HEK293 (cell line): ENCODE data around the gene ZNF79.
A peak's percentile ranks its signal among the peaks of the same experiment; 100 is the strongest.

Source experiments
- SCRT1 ChIP-seq: fragments of 450-650 bp; formaldehyde crosslinking; IDR thresholded peaks from 2 replicates; pipeline ENCODE4 v1.5.1; 2016; ENCODE audit warnings: missing biosample characterization, missing genetic modification characterization, borderline replicate concordance
- SP3 ChIP-seq: fragments of 450-650 bp; formaldehyde crosslinking; IDR thresholded peaks from 2 replicates; pipeline ENCODE4 v1.5.1; 2016; ENCODE audit warnings: missing biosample characterization, missing genetic modification characterization
- TCF7L2 ChIP-seq: IDR thresholded peaks from 2 replicates; pipeline ENCODE4 v1.6.1; 2011; ENCODE audit warnings: low read depth, mild to moderate bottlenecking, inconsistent platforms, low read length, moderate library complexity, borderline replicate concordance
- ZBTB17 ChIP-seq: fragments of 450-650 bp; formaldehyde crosslinking; IDR thresholded peaks from 2 replicates; pipeline ENCODE4 v1.5.1; 2016; ENCODE audit warnings: missing biosample characterization, missing genetic modification characterization
- ZEB2 ChIP-seq: fragments of 450-650 bp; formaldehyde crosslinking; IDR thresholded peaks from 2 replicates; pipeline ENCODE4 v1.5.1; 2016; ENCODE audit warnings: missing biosample characterization, missing genetic modification characterization
- ZFP37 ChIP-seq: fragments of 450-650 bp; formaldehyde crosslinking; IDR thresholded peaks from 2 replicates; pipeline ENCODE4 v1.5.1; 2016; ENCODE audit warnings: missing biosample characterization, missing genetic modification characterization
- ZIC2 ChIP-seq: fragments of 450-650 bp; formaldehyde crosslinking; IDR thresholded peaks from 2 replicates; pipeline ENCODE4 v1.5.1; 2016; ENCODE audit warnings: missing biosample characterization, missing genetic modification characterization
- ZNF140 ChIP-seq: fragments of 450-650 bp; formaldehyde crosslinking; IDR thresholded peaks from 2 replicates; pipeline ENCODE4 v1.5.1; 2016; ENCODE audit warnings: missing biosample characterization, missing genetic modification characterization
- ZNF155 ChIP-seq: fragments of 450-650 bp; formaldehyde crosslinking; IDR thresholded peaks from 2 replicates; pipeline ENCODE4 v1.5.1; 2016; ENCODE audit warnings: missing biosample characterization, missing genetic modification characterization
- ZNF157 ChIP-seq: fragments of 450-650 bp; formaldehyde crosslinking; IDR thresholded peaks from 2 replicates; pipeline ENCODE4 v1.5.1; 2016; ENCODE audit warnings: missing biosample characterization, missing genetic modification characterization
- ZNF341 ChIP-seq: fragments of 450-650 bp; formaldehyde crosslinking; IDR thresholded peaks from 2 replicates; pipeline ENCODE4; 2016; ENCODE audit warnings: low read depth, missing biosample characterization, missing genetic modification characterization
- ZNF391 ChIP-seq: fragments of 450-650 bp; formaldehyde crosslinking; IDR thresholded peaks from 2 replicates; pipeline ENCODE4 v1.5.1; 2016; ENCODE audit warnings: low read depth, missing biosample characterization, missing genetic modification characterization, borderline replicate concordance
- ZNF394 ChIP-seq: fragments of 450-650 bp; formaldehyde crosslinking; IDR thresholded peaks from 2 replicates; pipeline ENCODE4 v1.5.1; 2016; ENCODE audit warnings: missing biosample characterization, missing genetic modification characterization, mild to moderate bottlenecking, moderate library complexity, borderline replicate concordance
- ZNF404 ChIP-seq: fragments of 450-650 bp; formaldehyde crosslinking; IDR thresholded peaks from 2 replicates; pipeline ENCODE4 v1.5.1; 2017; ENCODE audit warnings: missing biosample characterization, missing genetic modification characterization
- ZNF548 ChIP-seq: fragments of 450-650 bp; formaldehyde crosslinking; IDR thresholded peaks from 2 replicates; pipeline ENCODE4 v1.5.1; 2016; ENCODE audit warnings: missing biosample characterization, missing genetic modification characterization
- ZNF785 ChIP-seq: fragments of 450-650 bp; formaldehyde crosslinking; IDR thresholded peaks from 2 replicates; pipeline ENCODE4 v1.5.1; 2016; ENCODE audit warnings: missing biosample characterization, missing genetic modification characterization
- ZNF791 ChIP-seq: fragments of 450-650 bp; formaldehyde crosslinking; IDR thresholded peaks from 2 replicates; pipeline ENCODE4 v1.5.1; 2016; ENCODE audit warnings: missing biosample characterization, missing genetic modification characterization
- ZSCAN30 ChIP-seq: fragments of 450-650 bp; IDR thresholded peaks from 2 replicates; pipeline ENCODE4 v1.5.1; 2018; ENCODE audit warnings: missing biosample characterization, mild to moderate bottlenecking, missing genetic modification characterization, moderate library complexity
- ZXDB ChIP-seq: fragments of 450-650 bp; formaldehyde crosslinking; IDR thresholded peaks from 2 replicates; pipeline ENCODE4 v1.5.1; 2016; ENCODE audit warnings: missing biosample characterization, missing genetic modification characterization
- TF ChIP-seq, protein P1 (sequence below): fragments of 450-650 bp; formaldehyde crosslinking; IDR thresholded peaks from 2 replicates; pipeline ENCODE4 v1.5.1; 2016; ENCODE audit warnings: missing biosample characterization, missing genetic modification characterization
- TF ChIP-seq, protein P2 (sequence below): fragments of 450-650 bp; formaldehyde crosslinking; IDR thresholded peaks from 2 replicates; pipeline ENCODE4; 2016; ENCODE audit warnings: missing biosample characterization, missing genetic modification characterization
- TF ChIP-seq, protein P3 (sequence below): fragments of 450-650 bp; formaldehyde crosslinking; IDR thresholded peaks from 2 replicates; pipeline ENCODE4 v1.5.1; 2016; ENCODE audit warnings: missing biosample characterization, missing genetic modification characterization
- TF ChIP-seq, protein P4 (sequence below): fragments of 450-650 bp; formaldehyde crosslinking; IDR thresholded peaks from 2 replicates; pipeline ENCODE4 v1.5.1; 2017; ENCODE audit warnings: missing biosample characterization, missing genetic modification characterization
- TF ChIP-seq, protein P5 (sequence below): sonication (generic); formaldehyde crosslinking; IDR thresholded peaks from 2 replicates; pipeline ENCODE4 v1.8.1; 2022; ENCODE audit warnings: mild to moderate bottlenecking, moderate library complexity, missing genetic modification reagents
- TF ChIP-seq, protein P6 (sequence below): fragments of 450-650 bp; formaldehyde crosslinking; IDR thresholded peaks from 2 replicates; pipeline ENCODE4 v1.5.1; 2016; ENCODE audit warnings: missing biosample characterization, missing genetic modification characterization
- TF ChIP-seq, protein P7 (sequence below): fragments of 450-650 bp; formaldehyde crosslinking; IDR thresholded peaks from 2 replicates; pipeline ENCODE4 v1.5.1; 2016; ENCODE audit warnings: missing biosample characterization, missing genetic modification characterization

ZNF79 gene

DNA sequence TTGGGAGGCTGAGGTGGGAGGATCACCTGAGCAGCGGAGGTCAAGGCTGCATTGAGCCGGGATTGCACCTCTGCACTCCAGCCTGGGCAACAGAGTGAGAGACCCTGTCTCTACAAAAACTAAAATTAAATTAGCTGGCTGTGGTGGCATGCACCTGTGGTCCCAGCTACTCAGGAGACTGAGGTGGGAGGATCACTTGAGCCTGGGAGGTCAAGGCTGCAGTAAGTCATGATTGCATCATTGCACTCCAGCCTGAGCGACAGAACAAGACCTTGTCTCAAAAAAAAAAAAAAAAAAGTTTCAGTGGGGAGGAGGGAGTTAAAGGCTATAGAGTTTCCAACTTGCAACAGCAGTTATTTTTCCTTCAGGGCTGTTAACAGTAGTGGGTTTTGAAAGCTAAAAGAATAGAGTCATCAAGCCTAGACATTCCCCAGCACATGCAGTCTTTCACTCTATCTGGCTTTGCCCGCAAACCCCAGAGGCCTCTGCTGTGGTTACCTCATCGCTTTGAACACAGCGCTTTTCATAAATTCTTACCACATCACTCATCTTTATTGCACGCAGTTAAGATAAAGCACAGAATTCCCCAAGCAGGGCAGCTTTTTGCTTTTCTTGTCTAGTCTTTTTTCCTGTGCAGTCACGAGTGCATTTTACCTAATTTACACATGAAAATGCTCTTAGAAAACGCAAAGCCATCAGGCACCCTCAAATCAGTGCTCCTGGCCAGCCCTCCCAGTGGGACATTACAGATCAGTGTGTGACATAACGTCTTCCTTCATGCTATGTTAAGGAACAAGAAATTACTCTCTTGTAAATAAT lies 35.9 kb upstream of the ZNF79 start (continued):
- TF ChIP-seq, protein P1, sequence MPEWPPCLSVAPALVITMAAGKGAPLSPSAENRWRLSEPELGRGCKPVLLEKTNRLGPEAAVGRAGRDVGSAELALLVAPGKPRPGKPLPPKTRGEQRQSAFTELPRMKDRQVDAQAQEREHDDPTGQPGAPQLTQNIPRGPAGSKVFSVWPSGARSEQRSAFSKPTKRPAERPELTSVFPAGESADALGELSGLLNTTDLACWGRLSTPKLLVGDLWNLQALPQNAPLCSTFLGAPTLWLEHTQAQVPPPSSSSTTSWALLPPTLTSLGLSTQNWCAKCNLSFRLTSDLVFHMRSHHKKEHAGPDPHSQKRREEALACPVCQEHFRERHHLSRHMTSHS (tag by site-specific recombination) = peak; percentile 83
- TF ChIP-seq ZSCAN30 (tag by site-specific recombination) (peak; percentile 92), ZFP37 (tag by site-specific recombination) (0 out of 2 replicates have a peak, but pooled peaks have one; percentile 31), ZNF548 (tag by site-specific recombination) (no peak), ZIC2 (peak; percentile 91), ZNF394 (tag by site-specific recombination) (peak; percentile 80), ZNF341 (tag by site-specific recombination) (peak; percentile 79), ZNF785 (tag by site-specific recombination) (no peak), ZBTB17 (peak; percentile 81), ZNF391 (tag by site-specific recombination) (0 out of 2 replicates have a peak, but pooled peaks have one; percentile 36), ZXDB (tag by site-specific recombination) (peak; percentile 97), ZNF140 (no peak), SCRT1 (peak; percentile 59; the same call in 1 of the 2 replicates), ZNF404 (tag by site-specific recombination) (no peak), SP3 (tag by site-specific recombination) (no peak), ZNF791 (tag by site-specific recombination) (no peak), ZNF157 (tag by site-specific recombination) (no peak), ZNF155 (tag by site-specific recombination) (no peak), ZEB2 (peak; percentile 98), TCF7L2 (peak; percentile 100)
- TF ChIP-seq, protein P2, sequence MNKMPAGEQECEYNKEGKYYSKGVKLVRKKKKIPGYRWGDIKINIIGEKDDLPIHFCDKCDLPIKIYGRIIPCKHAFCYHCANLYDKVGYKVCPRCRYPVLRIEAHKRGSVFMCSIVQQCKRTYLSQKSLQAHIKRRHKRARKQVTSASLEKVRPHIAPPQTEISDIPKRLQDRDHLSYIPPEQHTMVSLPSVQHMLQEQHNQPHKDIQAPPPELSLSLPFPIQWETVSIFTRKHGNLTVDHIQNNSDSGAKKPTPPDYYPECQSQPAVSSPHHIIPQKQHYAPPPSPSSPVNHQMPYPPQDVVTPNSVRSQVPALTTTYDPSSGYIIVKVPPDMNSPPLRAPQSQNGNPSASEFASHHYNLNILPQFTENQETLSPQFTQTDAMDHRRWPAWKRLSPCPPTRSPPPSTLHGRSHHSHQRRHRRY = no peak
- TF ChIP-seq, protein P3, sequence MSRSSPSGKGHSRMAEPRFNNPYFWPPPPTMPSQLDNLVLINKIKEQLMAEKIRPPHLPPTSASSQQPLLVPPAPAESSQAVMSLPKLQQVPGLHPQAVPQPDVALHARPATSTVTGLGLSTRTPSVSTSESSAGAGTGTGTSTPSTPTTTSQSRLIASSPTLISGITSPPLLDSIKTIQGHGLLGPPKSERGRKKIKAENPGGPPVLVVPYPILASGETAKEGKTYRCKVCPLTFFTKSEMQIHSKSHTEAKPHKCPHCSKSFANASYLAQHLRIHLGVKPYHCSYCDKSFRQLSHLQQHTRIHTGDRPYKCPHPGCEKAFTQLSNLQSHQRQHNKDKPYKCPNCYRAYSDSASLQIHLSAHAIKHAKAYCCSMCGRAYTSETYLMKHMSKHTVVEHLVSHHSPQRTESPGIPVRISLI (tag by site-specific recombination) = peak; percentile 89
- TF ChIP-seq, protein P4, sequence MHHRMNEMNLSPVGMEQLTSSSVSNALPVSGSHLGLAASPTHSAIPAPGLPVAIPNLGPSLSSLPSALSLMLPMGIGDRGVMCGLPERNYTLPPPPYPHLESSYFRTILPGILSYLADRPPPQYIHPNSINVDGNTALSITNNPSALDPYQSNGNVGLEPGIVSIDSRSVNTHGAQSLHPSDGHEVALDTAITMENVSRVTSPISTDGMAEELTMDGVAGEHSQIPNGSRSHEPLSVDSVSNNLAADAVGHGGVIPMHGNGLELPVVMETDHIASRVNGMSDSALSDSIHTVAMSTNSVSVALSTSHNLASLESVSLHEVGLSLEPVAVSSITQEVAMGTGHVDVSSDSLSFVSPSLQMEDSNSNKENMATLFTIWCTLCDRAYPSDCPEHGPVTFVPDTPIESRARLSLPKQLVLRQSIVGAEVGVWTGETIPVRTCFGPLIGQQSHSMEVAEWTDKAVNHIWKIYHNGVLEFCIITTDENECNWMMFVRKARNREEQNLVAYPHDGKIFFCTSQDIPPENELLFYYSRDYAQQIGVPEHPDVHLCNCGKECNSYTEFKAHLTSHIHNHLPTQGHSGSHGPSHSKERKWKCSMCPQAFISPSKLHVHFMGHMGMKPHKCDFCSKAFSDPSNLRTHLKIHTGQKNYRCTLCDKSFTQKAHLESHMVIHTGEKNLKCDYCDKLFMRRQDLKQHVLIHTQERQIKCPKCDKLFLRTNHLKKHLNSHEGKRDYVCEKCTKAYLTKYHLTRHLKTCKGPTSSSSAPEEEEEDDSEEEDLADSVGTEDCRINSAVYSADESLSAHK (tag by site-specific recombination) = peak; percentile 95
- TF ChIP-seq, protein P5, sequence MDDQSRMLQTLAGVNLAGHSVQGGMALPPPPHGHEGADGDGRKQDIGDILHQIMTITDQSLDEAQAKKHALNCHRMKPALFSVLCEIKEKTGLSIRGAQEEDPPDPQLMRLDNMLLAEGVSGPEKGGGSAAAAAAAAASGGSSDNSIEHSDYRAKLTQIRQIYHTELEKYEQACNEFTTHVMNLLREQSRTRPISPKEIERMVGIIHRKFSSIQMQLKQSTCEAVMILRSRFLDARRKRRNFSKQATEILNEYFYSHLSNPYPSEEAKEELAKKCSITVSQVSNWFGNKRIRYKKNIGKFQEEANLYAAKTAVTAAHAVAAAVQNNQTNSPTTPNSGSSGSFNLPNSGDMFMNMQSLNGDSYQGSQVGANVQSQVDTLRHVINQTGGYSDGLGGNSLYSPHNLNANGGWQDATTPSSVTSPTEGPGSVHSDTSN (CRISPR knock-in tag) = no peak
- TF ChIP-seq, protein P6, sequence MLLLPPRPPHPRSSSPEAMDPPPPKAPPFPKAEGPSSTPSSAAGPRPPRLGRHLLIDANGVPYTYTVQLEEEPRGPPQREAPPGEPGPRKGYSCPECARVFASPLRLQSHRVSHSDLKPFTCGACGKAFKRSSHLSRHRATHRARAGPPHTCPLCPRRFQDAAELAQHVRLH (tag by site-specific recombination) = peak; percentile 93
- TF ChIP-seq, protein P7, sequence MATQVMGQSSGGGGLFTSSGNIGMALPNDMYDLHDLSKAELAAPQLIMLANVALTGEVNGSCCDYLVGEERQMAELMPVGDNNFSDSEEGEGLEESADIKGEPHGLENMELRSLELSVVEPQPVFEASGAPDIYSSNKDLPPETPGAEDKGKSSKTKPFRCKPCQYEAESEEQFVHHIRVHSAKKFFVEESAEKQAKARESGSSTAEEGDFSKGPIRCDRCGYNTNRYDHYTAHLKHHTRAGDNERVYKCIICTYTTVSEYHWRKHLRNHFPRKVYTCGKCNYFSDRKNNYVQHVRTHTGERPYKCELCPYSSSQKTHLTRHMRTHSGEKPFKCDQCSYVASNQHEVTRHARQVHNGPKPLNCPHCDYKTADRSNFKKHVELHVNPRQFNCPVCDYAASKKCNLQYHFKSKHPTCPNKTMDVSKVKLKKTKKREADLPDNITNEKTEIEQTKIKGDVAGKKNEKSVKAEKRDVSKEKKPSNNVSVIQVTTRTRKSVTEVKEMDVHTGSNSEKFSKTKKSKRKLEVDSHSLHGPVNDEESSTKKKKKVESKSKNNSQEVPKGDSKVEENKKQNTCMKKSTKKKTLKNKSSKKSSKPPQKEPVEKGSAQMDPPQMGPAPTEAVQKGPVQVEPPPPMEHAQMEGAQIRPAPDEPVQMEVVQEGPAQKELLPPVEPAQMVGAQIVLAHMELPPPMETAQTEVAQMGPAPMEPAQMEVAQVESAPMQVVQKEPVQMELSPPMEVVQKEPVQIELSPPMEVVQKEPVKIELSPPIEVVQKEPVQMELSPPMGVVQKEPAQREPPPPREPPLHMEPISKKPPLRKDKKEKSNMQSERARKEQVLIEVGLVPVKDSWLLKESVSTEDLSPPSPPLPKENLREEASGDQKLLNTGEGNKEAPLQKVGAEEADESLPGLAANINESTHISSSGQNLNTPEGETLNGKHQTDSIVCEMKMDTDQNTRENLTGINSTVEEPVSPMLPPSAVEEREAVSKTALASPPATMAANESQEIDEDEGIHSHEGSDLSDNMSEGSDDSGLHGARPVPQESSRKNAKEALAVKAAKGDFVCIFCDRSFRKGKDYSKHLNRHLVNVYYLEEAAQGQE (tag by site-specific recombination) = no peak; the same call in 1 of the 2 replicates
